Mesothelial cell of epicardium (in vitro differentiated cells): ENCODE measurements around the gene LBHD2. TPM values are rescaled to one million over a fixed set of nuclear protein-coding genes. Genes with fewer than 3 reads are reported as not detected.
A peak's percentile ranks its signal among the peaks of the same experiment; 100 is the strongest.

ENCODE experiments used
- DNase-seq, 2 experiments: peaks; one replicate each; pipeline ENCODE4 v3.0.0; 2021; ENCODE audit warnings: low spot score in 2 of 2; ENCODE audit not compliant: unreplicated experiment in 2 of 2
- H3K27ac Mint-ChIP-seq: 2 replicates; pipeline ENCODE4 v1.8.0; 2021; ENCODE audit warnings: mixed read lengths
- H3K27me3 Mint-ChIP-seq: 2 replicates; pipeline ENCODE4 v1.8.0; 2021; ENCODE audit warnings: low read depth, mixed read lengths
- H3K36me3 Mint-ChIP-seq: 2 replicates; pipeline ENCODE4 v1.8.0; 2021; ENCODE audit warnings: mixed read lengths
- H3K4me1 Mint-ChIP-seq: 2 replicates; pipeline ENCODE4 v1.8.0; 2021; ENCODE audit warnings: mixed read lengths
- H3K4me3 Mint-ChIP-seq: 2 replicates; pipeline ENCODE4 v1.8.0; 2021; ENCODE audit warnings: mild to moderate bottlenecking, moderate library complexity, mixed read lengths
- H3K9me3 Mint-ChIP-seq: 2 replicates; pipeline ENCODE4 v1.8.0; 2021; ENCODE audit warnings: mixed read lengths
- total RNA-seq: library from RNA; stranded (reverse); gene quantifications from 3 replicates; pipeline ENCODE4 v1.2.1, GENCODE V29; 2021
- TF ChIP-seq, protein P1 (sequence below): fragments of 200-600 bp; sonication (generic); IDR thresholded peaks from one replicate; pipeline ENCODE4 v1.5.0; 2021; ENCODE audit warnings: antibody characterized with exemption; ENCODE audit not compliant: unreplicated experiment

Gene LBHD2
- total RNA-seq, 1 donor from 2014 or later: not detected

DNA sequence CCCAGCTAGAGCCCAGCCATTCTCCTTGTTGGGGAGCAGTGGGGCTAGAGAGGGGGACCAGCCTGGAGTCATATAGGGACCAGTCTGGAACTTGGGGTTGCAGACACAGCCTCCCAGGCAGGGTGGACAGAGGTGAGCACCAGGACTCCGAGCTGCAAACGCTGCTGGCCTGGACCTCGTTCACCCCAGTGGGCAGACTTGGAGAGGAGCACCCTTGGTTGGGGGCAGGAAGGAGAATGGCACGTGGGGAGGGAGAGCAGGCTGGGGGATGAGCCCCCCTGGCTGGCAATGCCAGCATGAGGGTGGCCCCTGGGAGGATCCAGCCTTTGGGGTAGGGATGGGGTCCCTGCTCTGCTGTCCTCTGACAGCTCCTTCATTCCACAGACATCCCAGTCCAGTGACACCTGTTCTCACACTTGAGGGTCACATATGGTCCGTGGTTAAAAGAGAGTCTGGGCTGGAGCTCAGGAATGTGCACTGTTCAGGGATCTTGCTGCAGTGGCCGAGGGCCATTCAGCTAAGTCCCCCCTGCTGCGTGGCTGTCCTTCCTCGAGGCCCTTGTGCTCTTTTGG lies 2.8 kb downstream of the LBHD2 start:
- H3K27ac Mint-ChIP-seq: no peak overlapping the region
- no peaks in the 10 kb centered on the region for H3K4me1 Mint-ChIP-seq
- DNase-seq: no peak
- TF ChIP-seq, protein P1, sequence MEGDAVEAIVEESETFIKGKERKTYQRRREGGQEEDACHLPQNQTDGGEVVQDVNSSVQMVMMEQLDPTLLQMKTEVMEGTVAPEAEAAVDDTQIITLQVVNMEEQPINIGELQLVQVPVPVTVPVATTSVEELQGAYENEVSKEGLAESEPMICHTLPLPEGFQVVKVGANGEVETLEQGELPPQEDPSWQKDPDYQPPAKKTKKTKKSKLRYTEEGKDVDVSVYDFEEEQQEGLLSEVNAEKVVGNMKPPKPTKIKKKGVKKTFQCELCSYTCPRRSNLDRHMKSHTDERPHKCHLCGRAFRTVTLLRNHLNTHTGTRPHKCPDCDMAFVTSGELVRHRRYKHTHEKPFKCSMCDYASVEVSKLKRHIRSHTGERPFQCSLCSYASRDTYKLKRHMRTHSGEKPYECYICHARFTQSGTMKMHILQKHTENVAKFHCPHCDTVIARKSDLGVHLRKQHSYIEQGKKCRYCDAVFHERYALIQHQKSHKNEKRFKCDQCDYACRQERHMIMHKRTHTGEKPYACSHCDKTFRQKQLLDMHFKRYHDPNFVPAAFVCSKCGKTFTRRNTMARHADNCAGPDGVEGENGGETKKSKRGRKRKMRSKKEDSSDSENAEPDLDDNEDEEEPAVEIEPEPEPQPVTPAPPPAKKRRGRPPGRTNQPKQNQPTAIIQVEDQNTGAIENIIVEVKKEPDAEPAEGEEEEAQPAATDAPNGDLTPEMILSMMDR: no peak
- H3K9me3 Mint-ChIP-seq: no peaks in the 10 kb centered on the region
- no peak overlapping the region for H3K4me3 Mint-ChIP-seq
- no peaks in the 10 kb centered on the region for H3K36me3 Mint-ChIP-seq
- H3K27me3 Mint-ChIP-seq: peaks cover 30% of the 10 kb centered on the region

- Mint-ChIP-seq H3K4me3 (no peak overlapping the region), H3K36me3 (no peaks in the 10 kb centered on the region), H3K27ac (no peak overlapping the region), H3K9me3 (no peaks in the 10 kb centered on the region), H3K27me3 (peaks cover 30% of the 10 kb centered on the region), H3K4me1 (no peaks in the 10 kb centered on the region)
- TF ChIP-seq, protein P1: no peak
- no peak for DNase-seq
Observed at GRCh38 chr14:103087343-103087835, 3.4 kb downstream of the LBHD2 start.

- Mint-ChIP-seq H3K9me3 (no peaks in the 10 kb centered on the region), H3K36me3 (no peaks in the 10 kb centered on the region), H3K27ac (no peak overlapping the region), H3K4me1 (no peaks in the 10 kb centered on the region), H3K4me3 (no peak overlapping the region), H3K27me3 (peaks cover 27% of the 10 kb centered on the region)
- DNase-seq: no peak
- TF ChIP-seq, protein P1: no peak
Observed at GRCh38 chr14:103088921-103089320, 4.9 kb downstream of the LBHD2 start.

GRCh38 chr14:103089386-103090335 lies 5.7 kb downstream of the LBHD2 start:
- Mint-ChIP-seq H3K27me3 (peaks cover 24% of the 10 kb centered on the region), H3K27ac (no peak overlapping the region), H3K9me3 (no peaks in the 10 kb centered on the region), H3K36me3 (no peaks in the 10 kb centered on the region), H3K4me1 (no peaks in the 10 kb centered on the region), H3K4me3 (no peak overlapping the region)
- TF ChIP-seq, protein P1: no peak
- DNase-seq: no peak

GRCh38 chr14:103090481-103091020 lies 6.5 kb downstream of the LBHD2 start:
- TF ChIP-seq, protein P1: no peak
- DNase-seq: no peak
- Mint-ChIP-seq H3K9me3 (no peaks in the 10 kb centered on the region), H3K4me3 (peak overlapping the region; percentile 56), H3K27ac (no peak overlapping the region), H3K4me1 (no peaks in the 10 kb centered on the region), H3K36me3 (no peaks in the 10 kb centered on the region), H3K27me3 (peaks cover 15% of the 10 kb centered on the region)
